SK-N-SH treated with all-trans-retinoic acid at 6 μM for 48 hours (cell line): ENCODE results near the gene SLC15A1.

Experiments
- ATAC-seq: fragments of 200-7000 bp; cut with Tn5 transposase; 3 replicates; pipeline ENCODE4 v1.9.1; 2020; ENCODE audit warnings: mild to moderate bottlenecking, moderate library complexity
- ARNTL ChIP-seq: fragments of 450-650 bp; formaldehyde crosslinking; IDR thresholded peaks from 2 replicates; pipeline ENCODE4 v1.5.0; 2020; ENCODE audit warnings: low read depth, mild to moderate bottlenecking, moderate library complexity, borderline replicate concordance
- BACH2 ChIP-seq: fragments of 250-450 bp; sonication (Bioruptor Pico); IDR thresholded peaks from 2 replicates; pipeline ENCODE4 v1.9.0; 2021; ENCODE audit warnings: mild to moderate bottlenecking, borderline replicate concordance
- CREB5 ChIP-seq: fragments of 250-450 bp; sonication (Bioruptor Pico); IDR thresholded peaks from 2 replicates; pipeline ENCODE4 v1.5.1; 2020; ENCODE audit warnings: low read depth, mild to moderate bottlenecking, moderate library complexity
- CSDC2 ChIP-seq: fragments of 250-450 bp; sonication (Bioruptor Pico); IDR thresholded peaks from 2 replicates; pipeline ENCODE4 v1.5.0; 2020; ENCODE audit warnings: mild to moderate bottlenecking, moderate library complexity
- CSRNP3 ChIP-seq: fragments of 250-450 bp; sonication (Bioruptor Pico); IDR thresholded peaks from 2 replicates; pipeline ENCODE4 v1.5.1; 2021; ENCODE audit warnings: mild to moderate bottlenecking, moderate library complexity
- ESRRG ChIP-seq: fragments of 250-450 bp; sonication (Bioruptor Pico); IDR thresholded peaks from 2 replicates; pipeline ENCODE4 v1.6.1; 2021; ENCODE audit warnings: mild to moderate bottlenecking
- GLIS3 ChIP-seq: fragments of 250-450 bp; sonication (Bioruptor Pico); IDR thresholded peaks from 2 replicates; pipeline ENCODE4 v1.5.0; 2020; ENCODE audit warnings: mild to moderate bottlenecking, moderate library complexity
- ISL1 ChIP-seq: fragments of 250-450 bp; sonication (Bioruptor Pico); IDR thresholded peaks from 2 replicates; pipeline ENCODE4 v2.1.2; 2022; ENCODE audit warnings: mild to moderate bottlenecking, moderate library complexity
- OSR1 ChIP-seq: fragments of 250-450 bp; sonication (Bioruptor Pico); IDR thresholded peaks from 2 replicates; pipeline ENCODE4 v1.8.0; 2022; ENCODE audit warnings: moderate library complexity, mild to moderate bottlenecking, inconsistent platforms
- POU6F1 ChIP-seq: fragments of 250-450 bp; sonication (Bioruptor Pico); IDR thresholded peaks from 2 replicates; pipeline ENCODE4 v1.8.0; 2021; ENCODE audit warnings: low read depth, mild to moderate bottlenecking, moderate library complexity, borderline replicate concordance
- PPARA ChIP-seq: fragments of 250-450 bp; sonication (Bioruptor Pico); IDR thresholded peaks from 2 replicates; pipeline ENCODE4 v1.5.0; 2020; ENCODE audit warnings: mild to moderate bottlenecking, borderline replicate concordance
- RARB ChIP-seq: fragments of 250-450 bp; sonication (Bioruptor Pico); IDR thresholded peaks from 2 replicates; pipeline ENCODE4 v1.8.0; 2021; ENCODE audit warnings: mild to moderate bottlenecking, moderate library complexity
- SNAI2 ChIP-seq: fragments of 250-450 bp; sonication (Bioruptor Pico); IDR thresholded peaks from 2 replicates; pipeline ENCODE4 v1.5.0; 2020; ENCODE audit warnings: mild to moderate bottlenecking, moderate library complexity
- TCF4 ChIP-seq: fragments of 250-450 bp; sonication (Bioruptor Pico); IDR thresholded peaks from 2 replicates; pipeline ENCODE4 v1.8.0; 2021; ENCODE audit warnings: mild to moderate bottlenecking, moderate library complexity, borderline replicate concordance
- TOX ChIP-seq: fragments of 250-450 bp; sonication (Bioruptor Pico); IDR thresholded peaks from 2 replicates; pipeline ENCODE4 v1.8.0; 2021; ENCODE audit warnings: mild to moderate bottlenecking, moderate library complexity, borderline replicate concordance
- ZFP3 ChIP-seq: fragments of 250-450 bp; sonication (Bioruptor Pico); IDR thresholded peaks from 2 replicates; pipeline ENCODE4 v1.5.0; 2020; ENCODE audit warnings: mild to moderate bottlenecking, moderate library complexity
- ZFP30 ChIP-seq: fragments of 450-650 bp; formaldehyde crosslinking; IDR thresholded peaks from 2 replicates; pipeline ENCODE4 v1.5.0; 2022; ENCODE audit warnings: mild to moderate bottlenecking, moderate library complexity
- ZNF565 ChIP-seq: fragments of 450-650 bp; formaldehyde crosslinking; conservative IDR thresholded peaks from 2 replicates; pipeline ENCODE4 v1.5.0; 2020; ENCODE audit warnings: low read depth, mild to moderate bottlenecking, moderate library complexity
- ZNF70 ChIP-seq: fragments of 450-650 bp; formaldehyde crosslinking; IDR thresholded peaks from 2 replicates; pipeline ENCODE4 v1.5.0; 2020; ENCODE audit warnings: mild to moderate bottlenecking, moderate library complexity
- ZNF8 ChIP-seq: fragments of 450-650 bp; formaldehyde crosslinking; IDR thresholded peaks from 2 replicates; pipeline ENCODE4 v1.5.0; 2020; ENCODE audit warnings: mild to moderate bottlenecking, moderate library complexity
- TF ChIP-seq, protein P1 (sequence below): fragments of 250-450 bp; sonication (Bioruptor Pico); IDR thresholded peaks from 2 replicates; pipeline ENCODE4 v1.5.0; 2020; ENCODE audit warnings: mild to moderate bottlenecking, moderate library complexity
- TF ChIP-seq, protein P2 (sequence below): fragments of 250-450 bp; sonication (Bioruptor Pico); IDR thresholded peaks from 2 replicates; pipeline ENCODE4 v1.8.0; 2020; ENCODE audit warnings: mild to moderate bottlenecking, moderate library complexity, borderline replicate concordance

SLC15A1 gene

GRCh38 chr13:98765996-98766519 lies 13.6 kb upstream of the SLC15A1 start:
- ATAC-seq = no peak
- TF ChIP-seq TOX (CRISPR knock-in tag) = no peak
- no peak for TF ChIP-seq ZNF70 (CRISPR knock-in tag)
- no peak for TF ChIP-seq ISL1 (CRISPR knock-in tag)
- TF ChIP-seq, all 23 proteins: peak for 0

GRCh38 chr13:98761986-98762616 lies 9.6 kb upstream of the SLC15A1 start:
- TF ChIP-seq TCF4 (CRISPR knock-in tag) (no peak), ZNF70 (CRISPR knock-in tag) (no peak), TOX (CRISPR knock-in tag) (no peak), ISL1 (CRISPR knock-in tag) (no peak), ZNF565 (CRISPR knock-in tag) (no peak), RARB (CRISPR knock-in tag) (no peak), CREB5 (CRISPR knock-in tag) (no peak), ZFP3 (CRISPR knock-in tag) (no peak), PPARA (no peak), ARNTL (CRISPR knock-in tag) (no peak), ZNF8 (CRISPR knock-in tag) (no peak), GLIS3 (CRISPR knock-in tag) (no peak), ZFP30 (CRISPR knock-in tag) (no peak), CSRNP3 (CRISPR knock-in tag) (no peak), ESRRG (CRISPR knock-in tag) (no peak), BACH2 (no peak)
- TF ChIP-seq, protein P1, sequence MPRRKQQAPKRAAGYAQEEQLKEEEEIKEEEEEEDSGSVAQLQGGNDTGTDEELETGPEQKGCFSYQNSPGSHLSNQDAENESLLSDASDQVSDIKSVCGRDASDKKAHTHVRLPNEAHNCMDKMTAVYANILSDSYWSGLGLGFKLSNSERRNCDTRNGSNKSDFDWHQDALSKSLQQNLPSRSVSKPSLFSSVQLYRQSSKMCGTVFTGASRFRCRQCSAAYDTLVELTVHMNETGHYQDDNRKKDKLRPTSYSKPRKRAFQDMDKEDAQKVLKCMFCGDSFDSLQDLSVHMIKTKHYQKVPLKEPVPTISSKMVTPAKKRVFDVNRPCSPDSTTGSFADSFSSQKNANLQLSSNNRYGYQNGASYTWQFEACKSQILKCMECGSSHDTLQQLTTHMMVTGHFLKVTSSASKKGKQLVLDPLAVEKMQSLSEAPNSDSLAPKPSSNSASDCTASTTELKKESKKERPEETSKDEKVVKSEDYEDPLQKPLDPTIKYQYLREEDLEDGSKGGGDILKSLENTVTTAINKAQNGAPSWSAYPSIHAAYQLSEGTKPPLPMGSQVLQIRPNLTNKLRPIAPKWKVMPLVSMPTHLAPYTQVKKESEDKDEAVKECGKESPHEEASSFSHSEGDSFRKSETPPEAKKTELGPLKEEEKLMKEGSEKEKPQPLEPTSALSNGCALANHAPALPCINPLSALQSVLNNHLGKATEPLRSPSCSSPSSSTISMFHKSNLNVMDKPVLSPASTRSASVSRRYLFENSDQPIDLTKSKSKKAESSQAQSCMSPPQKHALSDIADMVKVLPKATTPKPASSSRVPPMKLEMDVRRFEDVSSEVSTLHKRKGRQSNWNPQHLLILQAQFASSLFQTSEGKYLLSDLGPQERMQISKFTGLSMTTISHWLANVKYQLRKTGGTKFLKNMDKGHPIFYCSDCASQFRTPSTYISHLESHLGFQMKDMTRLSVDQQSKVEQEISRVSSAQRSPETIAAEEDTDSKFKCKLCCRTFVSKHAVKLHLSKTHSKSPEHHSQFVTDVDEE (CRISPR knock-in tag) = no peak
- TF ChIP-seq, protein P2, sequence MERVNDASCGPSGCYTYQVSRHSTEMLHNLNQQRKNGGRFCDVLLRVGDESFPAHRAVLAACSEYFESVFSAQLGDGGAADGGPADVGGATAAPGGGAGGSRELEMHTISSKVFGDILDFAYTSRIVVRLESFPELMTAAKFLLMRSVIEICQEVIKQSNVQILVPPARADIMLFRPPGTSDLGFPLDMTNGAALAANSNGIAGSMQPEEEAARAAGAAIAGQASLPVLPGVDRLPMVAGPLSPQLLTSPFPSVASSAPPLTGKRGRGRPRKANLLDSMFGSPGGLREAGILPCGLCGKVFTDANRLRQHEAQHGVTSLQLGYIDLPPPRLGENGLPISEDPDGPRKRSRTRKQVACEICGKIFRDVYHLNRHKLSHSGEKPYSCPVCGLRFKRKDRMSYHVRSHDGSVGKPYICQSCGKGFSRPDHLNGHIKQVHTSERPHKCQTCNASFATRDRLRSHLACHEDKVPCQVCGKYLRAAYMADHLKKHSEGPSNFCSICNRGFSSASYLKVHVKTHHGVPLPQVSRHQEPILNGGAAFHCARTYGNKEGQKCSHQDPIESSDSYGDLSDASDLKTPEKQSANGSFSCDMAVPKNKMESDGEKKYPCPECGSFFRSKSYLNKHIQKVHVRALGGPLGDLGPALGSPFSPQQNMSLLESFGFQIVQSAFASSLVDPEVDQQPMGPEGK (CRISPR knock-in tag) = no peak
- peak; percentile 24; the same call in 1 of the 3 replicates for ATAC-seq

- peak; percentile 53 for ATAC-seq
- no peak for TF ChIP-seq OSR1 (CRISPR knock-in tag)
- TF ChIP-seq TOX (CRISPR knock-in tag) = no peak
These were observed 8.9 kb upstream of the SLC15A1 start for GRCh38 chr13:98761126-98761985.

DNA sequence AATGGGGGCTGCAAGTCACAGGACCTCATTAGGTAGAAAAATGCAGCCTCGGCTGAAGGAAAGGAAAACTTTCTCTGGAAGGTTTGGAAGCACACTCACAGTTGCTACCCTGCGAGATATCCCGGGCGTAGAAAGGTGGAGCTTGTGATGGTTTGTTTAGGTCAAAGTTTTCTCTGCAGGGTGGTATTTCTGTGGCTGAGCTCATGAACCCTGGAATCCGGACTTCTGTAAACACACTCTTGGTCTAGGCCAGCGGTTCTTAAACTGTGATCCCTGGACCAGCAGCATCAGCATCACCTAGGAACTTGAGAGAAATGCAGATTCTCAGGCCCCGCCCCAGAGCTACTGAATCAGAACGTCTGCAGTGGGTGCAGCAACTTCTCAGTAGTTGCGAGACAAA lies 3.3 kb upstream of the SLC15A1 start:
- no peak for ATAC-seq
- TF ChIP-seq ZNF565 (CRISPR knock-in tag) = no peak
- no peak for TF ChIP-seq ZNF8 (CRISPR knock-in tag)
- TF ChIP-seq SNAI2 = no peak
- TF ChIP-seq POU6F1 (CRISPR knock-in tag) = no peak
- TF ChIP-seq CSDC2 = no peak
- TF ChIP-seq OSR1 (CRISPR knock-in tag) = no peak
- TF ChIP-seq CSRNP3 (CRISPR knock-in tag) = no peak
- TF ChIP-seq TCF4 (CRISPR knock-in tag) = no peak
- TF ChIP-seq ARNTL (CRISPR knock-in tag) = no peak
- TF ChIP-seq PPARA = no peak
- no peak for TF ChIP-seq ZFP30 (CRISPR knock-in tag)
- no peak for TF ChIP-seq RARB (CRISPR knock-in tag)
